Measurements from ENCODE around the gene ZNF511.

GRCh38 chr10:133314911-133315310 is 6.2 kb downstream of the ZNF511 start:
- TF ChIP-seq CTCF (IDR thresholded peaks at IDR 0.05 in 8 of 11, conservative IDR thresholded peaks at IDR 0.05 in 3 of 11) (no peak), POLR2AphosphoS5 (IDR thresholded peaks at IDR 0.05) (no peak), POLR2A (IDR thresholded peaks at IDR 0.05) (no peak)
